IMR-90 (cell line): ENCODE results near the gene DDA1. TPM values are rescaled to one million over a fixed set of nuclear protein-coding genes. Genes with fewer than 3 reads are reported as not detected.

ENCODE experiments used
- ATAC-seq: fragments of 200-7000 bp; cut with Tn5 transposase; 2 replicates; pipeline ENCODE4 v1.9.1; 2020; ENCODE audit warnings: low read depth, mild to moderate bottlenecking, moderate library complexity
- BruUV-seq: library from RNA; stranded (reverse); fragments of 400-500 nt; replicated peaks from 2 replicates; lab custom pipeline; 2021; lab: Mats Ljungman, UMichigan
- CTCF ChIA-PET: fragments of 300-600 bp; formaldehyde crosslinking; extraction: SDS; loops from one replicate; lab custom pipeline; 2021; ENCODE audit warnings: antibody characterized with exemption; lab: Yijun Ruan, JAX
- POLR2A ChIA-PET: fragments of 300-600 bp; sonication (Branson Sonifier 250); formaldehyde crosslinking; loops from one replicate; lab custom pipeline; 2022; ENCODE audit warnings: antibody characterized with exemption; ENCODE audit not compliant: unreplicated experiment; lab: Charles Lee
- DNase-seq: peaks from one replicate; pipeline ENCODE4 v3.0.0; 2013
- H2AFZ ChIP-seq: replicated peaks from 2 replicates; pipeline ENCODE3; 2013; ENCODE audit warnings: low read length, mild to moderate bottlenecking; ENCODE audit not compliant: poor library complexity
- H2AK5ac ChIP-seq: 2 replicates; pipeline ENCODE4 v1.6.1; 2013; ENCODE audit warnings: low read depth, low read length, inconsistent platforms
- H2AK9ac ChIP-seq: replicated peaks from 2 replicates; pipeline ENCODE3; 2013; ENCODE audit warnings: mild to moderate bottlenecking, low read depth, low read length, moderate library complexity; ENCODE audit not compliant: poor library complexity
- H2BK120ac ChIP-seq: 2 replicates; pipeline ENCODE4 v1.6.1; 2013; ENCODE audit warnings: low read depth, low read length, inconsistent platforms
- H2BK15ac ChIP-seq: 3 replicates; pipeline ENCODE4 v1.6.1; 2013; ENCODE audit warnings: low read depth, low read length, inconsistent platforms
- H2BK20ac ChIP-seq: 2 replicates; pipeline ENCODE4 v1.6.1; 2013; ENCODE audit warnings: low read depth, mild to moderate bottlenecking, inconsistent platforms, low read length, moderate library complexity
- H2BK5ac ChIP-seq: 2 replicates; pipeline ENCODE4 v1.6.1; 2013; ENCODE audit warnings: mild to moderate bottlenecking, low read depth, low read length, inconsistent platforms; ENCODE audit not compliant: poor library complexity, severe bottlenecking
- H3K14ac ChIP-seq: replicated peaks from 2 replicates; pipeline ENCODE4 v1.6.1; 2013; ENCODE audit warnings: low read depth, low read length, inconsistent platforms
- H3K18ac ChIP-seq: 2 replicates; pipeline ENCODE4 v1.6.1; 2013; ENCODE audit warnings: low read depth, low read length, control low read depth
- H3K23ac ChIP-seq: 2 replicates; pipeline ENCODE4 v1.6.1; 2013; ENCODE audit warnings: low read depth, low read length, inconsistent platforms
- H3K27ac ChIP-seq: 2 replicates; pipeline ENCODE4 v1.5.1; 2013; ENCODE audit warnings: mild to moderate bottlenecking, control low read depth, low read length; ENCODE audit not compliant: insufficient read depth
- H3K27me3 ChIP-seq: 2 replicates; pipeline ENCODE4 v1.6.1; 2013; ENCODE audit warnings: low read length; ENCODE audit not compliant: control insufficient read depth, insufficient read depth
- H3K36me3 ChIP-seq: 2 replicates; pipeline ENCODE4 v1.6.1; 2013; ENCODE audit warnings: low read length, mixed read lengths; ENCODE audit not compliant: control insufficient read depth, insufficient read depth
- H3K4ac ChIP-seq: 2 replicates; pipeline ENCODE4 v1.6.1; 2013; ENCODE audit warnings: low read depth, low read length, inconsistent platforms
- H3K4me1 ChIP-seq: 2 replicates; pipeline ENCODE4 v1.6.1; 2013; ENCODE audit warnings: low read length, mixed read lengths; ENCODE audit not compliant: control insufficient read depth, insufficient read depth
- H3K4me2 ChIP-seq: 2 replicates; pipeline ENCODE4 v1.6.1; 2013; ENCODE audit warnings: low read depth, mild to moderate bottlenecking, control low read depth, low read length, moderate library complexity
- H3K4me3 ChIP-seq: 2 replicates; pipeline ENCODE4 v1.5.1; 2013; ENCODE audit warnings: low read depth, mild to moderate bottlenecking, control low read depth, low read length, moderate library complexity; ENCODE audit not compliant: insufficient read depth
- H3K56ac ChIP-seq: 2 replicates; pipeline ENCODE4 v1.6.1; 2013; ENCODE audit warnings: low read length, inconsistent platforms; ENCODE audit not compliant: insufficient read depth; ENCODE audit errors: extremely low read depth
- H3K79me1 ChIP-seq, 2 experiments: 2 replicates each; pipeline ENCODE4 v1.6.1; 2013; ENCODE audit warnings: low read length in 2 of 2, inconsistent platforms in 1 of 2, low read depth in 1 of 2
- H3K9ac ChIP-seq: 2 replicates; pipeline ENCODE4 v1.6.1; 2013; ENCODE audit warnings: low read depth, low read length, control low read depth
- H3K9me1 ChIP-seq: 2 replicates; pipeline ENCODE4 v1.6.1; 2013; ENCODE audit warnings: low read length, inconsistent platforms; ENCODE audit not compliant: insufficient read depth
- H3K9me3 ChIP-seq: 2 replicates; pipeline ENCODE4 v1.6.1; 2013; ENCODE audit warnings: low read length; ENCODE audit not compliant: control insufficient read depth, insufficient read depth
- H4K20me1 ChIP-seq: 2 replicates; pipeline ENCODE4 v1.6.1; 2013; ENCODE audit warnings: low read length, inconsistent platforms; ENCODE audit not compliant: insufficient read depth
- H4K5ac ChIP-seq: 2 replicates; pipeline ENCODE4 v1.6.1; 2013; ENCODE audit warnings: mild to moderate bottlenecking, low read depth, low read length, control low read depth
- H4K8ac ChIP-seq, 2 experiments: 2 replicates each; pipeline ENCODE4 v1.6.1; 2013; ENCODE audit warnings: low read depth in 2 of 2, low read length in 2 of 2, control low read depth in 1 of 2, inconsistent platforms in 1 of 2
- H4K91ac ChIP-seq: 2 replicates; pipeline ENCODE4 v1.6.1; 2013; ENCODE audit warnings: low read depth, low read length, inconsistent platforms; ENCODE audit not compliant: insufficient read depth
- BHLHE40 ChIP-seq: fragments of 150-350 bp; IDR thresholded peaks from 2 replicates; pipeline ENCODE4 v1.6.1; 2016; ENCODE audit warnings: mild to moderate bottlenecking, low read depth, low read length
- CTCF ChIP-seq: conservative IDR thresholded peaks from 2 replicates; pipeline ENCODE4 v1.5.1; 2012; ENCODE audit warnings: mild to moderate bottlenecking, low read depth, low read length, improper control_type of control experiment
- MXI1 ChIP-seq: IDR thresholded peaks from 2 replicates; pipeline ENCODE4 v1.6.1; 2012; ENCODE audit warnings: low read depth, mild to moderate bottlenecking, low read length, moderate library complexity, borderline replicate concordance
- RCOR1 ChIP-seq: IDR thresholded peaks from 2 replicates; pipeline ENCODE4 v1.6.1; 2012; ENCODE audit warnings: mild to moderate bottlenecking, low read length, improper control_type of control experiment; ENCODE audit not compliant: insufficient replicate concordance
- RFX5 ChIP-seq: IDR thresholded peaks from 2 replicates; pipeline ENCODE4 v1.8.0; 2012; ENCODE audit warnings: low read depth, mild to moderate bottlenecking, low read length, moderate library complexity
- SMC3 ChIP-seq: fragments of 150-350 bp; IDR thresholded peaks from 2 replicates; pipeline ENCODE4 v1.6.1; 2016; ENCODE audit warnings: low read depth, mild to moderate bottlenecking, antibody characterized with exemption, low read length, moderate library complexity
- WGBS, 2 experiments: methylation state at CpG; one replicate each; pipeline versions ENCODE4 v1.1.5 to v1.1.7; 2013; ENCODE audit warnings: missing lambda C conversion rate in 2 of 2; ENCODE audit not compliant: insufficient read length in 1 of 2; ENCODE audit errors: extremely low coverage in 2 of 2; 5-methylcytosine and 5-hydroxymethylcytosine counted together
- dilution Hi-C: fragments of 300-500 bp; cut with HindIII; formaldehyde crosslinking; loops from one replicate; pipeline ENCODE4 v1.14.3; 2018; ENCODE audit warnings: low sequenced_read_pairs; ENCODE audit not compliant: unreplicated experiment
- in situ Hi-C: fragments of 300-500 bp; cut with MboI; formaldehyde crosslinking; loops from 3 replicates; pipeline ENCODE4 v1.14.3; 2019; ENCODE audit warnings: low sequenced_read_pairs, inconsistent platforms, mixed read lengths
- intact Hi-C: fragments of 100-400 bp; cut with micrococcal nuclease; formaldehyde crosslinking; loops from 2 replicates; pipeline ENCODE4 v1.10.0; 2022
- polyA plus RNA-seq, 3 experiments: library from polyadenylated mRNA; depleted of rRNA; stranded (reverse); fragments of >200 nt; gene quantifications; 2 replicates each; pipeline ENCODE4 v1.2.3, GENCODE V29; 2012; ENCODE audit warnings: low replicate concordance in 1 of 3
- total RNA-seq: library from RNA; depleted of rRNA; stranded (reverse); fragments of >200 nt; gene quantifications from 2 replicates; pipeline ENCODE4 v1.2.3, GENCODE V29; 2012

The DDA1 gene
- total and polyA plus RNA-seq, 2 of the 4 experiments (the other 2 are of a cell fraction): 33.7 to 87.2 TPM

- TF ChIP-seq BHLHE40 (0 out of 2 replicates have a peak, but pooled peaks have one; percentile 13), MXI1 (peak; percentile 37; the same call in 1 of the 2 replicates)
Observed at GRCh38 chr19:17305517-17306284, 3.7 kb upstream of the DDA1 start, which contains the start of gene MRPL34 (continued).

- in situ Hi-C loops: no loop called here
- 0% methylated on average over 14 of the region's 28 CpGs; no CpG with 5 or more reads in 1 of the 2 experiments for WGBS, 2 experiments
Observed at GRCh38 chr19:17306285-17306714, 3.1 kb upstream of the DDA1 start.

More at GRCh38 chr19:17306285-17306714, 3.1 kb upstream of the DDA1 start:
- Histone ChIP-seq H2AFZ (peak overlapping the region; percentile 94), H3K9me1 (peaks cover 26% of the 10 kb centered on the region), H3K18ac (no peak overlapping the region), H3K27ac (peak overlapping the region; percentile 61), H3K4me1 (peaks cover 8% of the 10 kb centered on the region), H3K79me1 (peaks cover 26 to 66% of the 10 kb centered on the region in 2 experiments), H2AK5ac (peak overlapping the region; percentile 55), H3K36me3 (no peaks in the 10 kb centered on the region), H3K9me3 (no peaks in the 10 kb centered on the region), H2AK9ac (peak overlapping the region; percentile 94), H4K5ac (peak overlapping the region; percentile 28; the same call in 1 of the 2 replicates), H2BK5ac (peak overlapping the region; percentile 57), H3K4me2 (peak overlapping the region; percentile 92), H4K20me1 (peaks cover 4% of the 10 kb centered on the region), H2BK120ac (no peak overlapping the region), H3K27me3 (no peaks in the 10 kb centered on the region), H2BK20ac (no peak overlapping the region), H4K91ac (peak overlapping the region; percentile 77), H2BK15ac (peak overlapping the region; percentile 87; the same call in 2 of the 3 replicates), H3K4ac (peak overlapping the region; percentile 71), H3K4me3 (peak overlapping the region; percentile 55), H3K23ac (peak overlapping the region; percentile 96), H3K9ac (peak overlapping the region; percentile 64), H3K14ac (peak overlapping the region; percentile 71), H4K8ac (peak overlapping the region; percentile 48 to 83), H3K56ac (peak overlapping the region; percentile 33)
- intact Hi-C loops (no loop called here), dilution Hi-C loops (no loop called here)
- BruUV-seq: no TSS peak
- TF ChIP-seq RFX5: no peak
- no peak for TF ChIP-seq RCOR1
- TF ChIP-seq SMC3: no peak
- TF ChIP-seq CTCF: no peak
- TF ChIP-seq MXI1: peak; percentile 54; the same call in 1 of the 2 replicates
- DNase-seq (no peak), ATAC-seq (no peak)
- ChIA-PET CTCF (interaction anchor here (0.7 kb wide), 1 partner anchor 18 kb away, joined by 7 read pairs; no protein-coding TSS in a partner anchor), POLR2A (no interaction called here)
